Transverse colon (tissue), 4 donors: ENCODE measurements around the gene MYRIP.

Source experiments
- CTCF ChIP-seq, 5 experiments: fragments of 200-600 bp in 3 of 5; fragments of 450-650 bp in 2 of 5; sonication (generic) in 3 of 5; IDR thresholded peaks; 1 replicate in 2 of 5; 2 replicates in 3 of 5; pipeline ENCODE4 v1.5.1; 2016 to 2017; ENCODE audit warnings: antibody characterized with exemption in 5 of 5, inconsistent platforms in 3 of 5, mild to moderate bottlenecking in 2 of 5, moderate library complexity in 1 of 5
- EP300 ChIP-seq: sonication (generic); formaldehyde crosslinking; IDR thresholded peaks from one replicate; pipeline ENCODE4 v1.6.1; 2017; ENCODE audit warnings: antibody characterized with exemption, low read depth
- POLR2A ChIP-seq: fragments of 450-650 bp; IDR thresholded peaks from one replicate; pipeline ENCODE4 v1.6.1; 2016; ENCODE audit warnings: antibody characterized with exemption, mild to moderate bottlenecking, moderate library complexity
- POLR2AphosphoS5 ChIP-seq, 3 donors: sonication (generic); formaldehyde crosslinking; IDR thresholded peaks; one replicate each; pipeline ENCODE4 v1.6.1; 2016; ENCODE audit warnings: antibody characterized with exemption in 3 of 3

GRCh38 chr3:40196966-40197365 is 387.6 kb downstream of the MYRIP start:
- TF ChIP-seq CTCF (IDR thresholded peaks at IDR 0.05), result no peak
- TF ChIP-seq POLR2AphosphoS5 (IDR thresholded peaks at IDR 0.05), result no peak
- no peak for TF ChIP-seq POLR2A
- TF ChIP-seq EP300, result no peak
